Suprapubic skin (tissue), 3 donors: ENCODE data around the gene UGGT2.

Source experiments
- EP300 ChIP-seq: sonication (generic); formaldehyde crosslinking; IDR thresholded peaks from one replicate; pipeline ENCODE4 v1.6.1; 2017; ENCODE audit warnings: antibody characterized with exemption
- POLR2A ChIP-seq, 2 donors: fragments of 450-650 bp; IDR thresholded peaks; one replicate each; pipeline ENCODE4 v1.6.1; 2017; ENCODE audit warnings: antibody characterized with exemption in 2 of 2, mild to moderate bottlenecking in 2 of 2, moderate library complexity in 2 of 2
- TF ChIP-seq, protein P1 (sequence below), 2 donors: fragments of 200-600 bp in 1 of 2; fragments of 450-650 bp in 1 of 2; sonication (generic) in 1 of 2; IDR thresholded peaks; one replicate each; pipeline ENCODE4 v1.5.1; 2016 to 2019; ENCODE audit warnings: antibody characterized with exemption in 2 of 2, mild to moderate bottlenecking in 1 of 2, moderate library complexity in 1 of 2

- TF ChIP-seq, protein P1, sequence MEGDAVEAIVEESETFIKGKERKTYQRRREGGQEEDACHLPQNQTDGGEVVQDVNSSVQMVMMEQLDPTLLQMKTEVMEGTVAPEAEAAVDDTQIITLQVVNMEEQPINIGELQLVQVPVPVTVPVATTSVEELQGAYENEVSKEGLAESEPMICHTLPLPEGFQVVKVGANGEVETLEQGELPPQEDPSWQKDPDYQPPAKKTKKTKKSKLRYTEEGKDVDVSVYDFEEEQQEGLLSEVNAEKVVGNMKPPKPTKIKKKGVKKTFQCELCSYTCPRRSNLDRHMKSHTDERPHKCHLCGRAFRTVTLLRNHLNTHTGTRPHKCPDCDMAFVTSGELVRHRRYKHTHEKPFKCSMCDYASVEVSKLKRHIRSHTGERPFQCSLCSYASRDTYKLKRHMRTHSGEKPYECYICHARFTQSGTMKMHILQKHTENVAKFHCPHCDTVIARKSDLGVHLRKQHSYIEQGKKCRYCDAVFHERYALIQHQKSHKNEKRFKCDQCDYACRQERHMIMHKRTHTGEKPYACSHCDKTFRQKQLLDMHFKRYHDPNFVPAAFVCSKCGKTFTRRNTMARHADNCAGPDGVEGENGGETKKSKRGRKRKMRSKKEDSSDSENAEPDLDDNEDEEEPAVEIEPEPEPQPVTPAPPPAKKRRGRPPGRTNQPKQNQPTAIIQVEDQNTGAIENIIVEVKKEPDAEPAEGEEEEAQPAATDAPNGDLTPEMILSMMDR (IDR thresholded peaks at IDR 0.05): no peak
- no peak for TF ChIP-seq POLR2A (IDR thresholded peaks at IDR 0.05)
- TF ChIP-seq EP300: no peak
Observed at GRCh38 chr13:95937714-95938320, 115.4 kb downstream of the UGGT2 start.
